Measurements from ENCODE around the gene LCOR. TPM values are rescaled to one million over a fixed set of nuclear protein-coding genes. Genes with fewer than 3 reads are reported as not detected.

The LCOR gene
- total RNA-seq, 1 donor from 2014 or later, result 68.2 TPM

- Mint-ChIP-seq H3K4me1 (peaks cover 18% of the 10 kb centered on the region), H3K27me3 (ENCODE audit: low read depth) (no peaks in the 10 kb centered on the region), H3K36me3 (no peaks in the 10 kb centered on the region), H3K27ac (peak overlapping the region; percentile 13), H3K9me3 (no peaks in the 10 kb centered on the region), H3K4me3 (no peak overlapping the region)
- no peak for TF ChIP-seq CTCF (IDR thresholded peaks at IDR 0.05; ENCODE audit: unreplicated experiment)
- DNase-seq (ENCODE audit: low spot score in 2 of 2, unreplicated experiment in 2 of 2), result no peak
Measured at GRCh38 chr10:96991313-96991841, 159.3 kb downstream of the LCOR start.

- peaks cover 18% of the 10 kb centered on the region for H3K4me1 Mint-ChIP-seq
- no peaks in the 10 kb centered on the region for H3K36me3 Mint-ChIP-seq
- no peak overlapping the region for H3K27ac Mint-ChIP-seq
- no peak for DNase-seq (ENCODE audit: low spot score in 2 of 2, unreplicated experiment in 2 of 2)
- H3K4me3 Mint-ChIP-seq, result no peak overlapping the region
- TF ChIP-seq CTCF (IDR thresholded peaks at IDR 0.05; ENCODE audit: unreplicated experiment), result no peak
- H3K27me3 Mint-ChIP-seq (ENCODE audit: low read depth), result no peaks in the 10 kb centered on the region
- H3K9me3 Mint-ChIP-seq, result no peaks in the 10 kb centered on the region
Measured at GRCh38 chr10:96992721-96993120, 160.6 kb downstream of the LCOR start.

- no peaks in the 10 kb centered on the region for H3K27me3 Mint-ChIP-seq (ENCODE audit: low read depth)
- H3K27ac Mint-ChIP-seq, result peak overlapping the region; percentile 43
- H3K36me3 Mint-ChIP-seq, result no peaks in the 10 kb centered on the region
- DNase-seq (ENCODE audit: low spot score in 2 of 2, unreplicated experiment in 2 of 2), result no peak
- no peak for TF ChIP-seq CTCF (IDR thresholded peaks at IDR 0.05; ENCODE audit: unreplicated experiment)
- H3K9me3 Mint-ChIP-seq, result no peaks in the 10 kb centered on the region
- peaks cover 23% of the 10 kb centered on the region for H3K4me1 Mint-ChIP-seq
- H3K4me3 Mint-ChIP-seq, result no peak overlapping the region
Measured at GRCh38 chr10:96995851-96996250, 163.8 kb downstream of the LCOR start.

GRCh38 chr10:96996275-96996965 is 164.3 kb downstream of the LCOR start:
- Mint-ChIP-seq H3K36me3 (no peaks in the 10 kb centered on the region), H3K9me3 (no peaks in the 10 kb centered on the region), H3K27ac (no peak overlapping the region), H3K4me1 (peaks cover 17% of the 10 kb centered on the region), H3K4me3 (no peak overlapping the region), H3K27me3 (ENCODE audit: low read depth) (no peaks in the 10 kb centered on the region)
- TF ChIP-seq CTCF (IDR thresholded peaks at IDR 0.05; ENCODE audit: unreplicated experiment), result no peak
- no peak for DNase-seq (ENCODE audit: low spot score in 2 of 2, unreplicated experiment in 2 of 2)

- no peaks in the 10 kb centered on the region for H3K27me3 Mint-ChIP-seq (ENCODE audit: low read depth)
- H3K27ac Mint-ChIP-seq, result no peak overlapping the region
- H3K36me3 Mint-ChIP-seq, result no peaks in the 10 kb centered on the region
- H3K4me1 Mint-ChIP-seq, result peaks cover 13% of the 10 kb centered on the region
- DNase-seq (ENCODE audit: low spot score in 2 of 2, unreplicated experiment in 2 of 2), result no peak
- H3K4me3 Mint-ChIP-seq, result no peak overlapping the region
- H3K9me3 Mint-ChIP-seq, result no peaks in the 10 kb centered on the region
- TF ChIP-seq CTCF (IDR thresholded peaks at IDR 0.05; ENCODE audit: unreplicated experiment), result no peak
Measured at GRCh38 chr10:96998329-96998888, 166.3 kb downstream of the LCOR start.
